ENCODE data around the gene PARS2. TPM values are rescaled to one million over a fixed set of nuclear protein-coding genes. Genes with fewer than 3 reads are reported as not detected.
"Not testable (repeated sequence)": the region's sequence is repeated elsewhere in the genome, so short reads cannot be mapped to it uniquely, and the experiment has no call there.

The PARS2 gene
- total RNA-seq, 1 experiment from 2014 or later, result 5.8 TPM

DNA sequence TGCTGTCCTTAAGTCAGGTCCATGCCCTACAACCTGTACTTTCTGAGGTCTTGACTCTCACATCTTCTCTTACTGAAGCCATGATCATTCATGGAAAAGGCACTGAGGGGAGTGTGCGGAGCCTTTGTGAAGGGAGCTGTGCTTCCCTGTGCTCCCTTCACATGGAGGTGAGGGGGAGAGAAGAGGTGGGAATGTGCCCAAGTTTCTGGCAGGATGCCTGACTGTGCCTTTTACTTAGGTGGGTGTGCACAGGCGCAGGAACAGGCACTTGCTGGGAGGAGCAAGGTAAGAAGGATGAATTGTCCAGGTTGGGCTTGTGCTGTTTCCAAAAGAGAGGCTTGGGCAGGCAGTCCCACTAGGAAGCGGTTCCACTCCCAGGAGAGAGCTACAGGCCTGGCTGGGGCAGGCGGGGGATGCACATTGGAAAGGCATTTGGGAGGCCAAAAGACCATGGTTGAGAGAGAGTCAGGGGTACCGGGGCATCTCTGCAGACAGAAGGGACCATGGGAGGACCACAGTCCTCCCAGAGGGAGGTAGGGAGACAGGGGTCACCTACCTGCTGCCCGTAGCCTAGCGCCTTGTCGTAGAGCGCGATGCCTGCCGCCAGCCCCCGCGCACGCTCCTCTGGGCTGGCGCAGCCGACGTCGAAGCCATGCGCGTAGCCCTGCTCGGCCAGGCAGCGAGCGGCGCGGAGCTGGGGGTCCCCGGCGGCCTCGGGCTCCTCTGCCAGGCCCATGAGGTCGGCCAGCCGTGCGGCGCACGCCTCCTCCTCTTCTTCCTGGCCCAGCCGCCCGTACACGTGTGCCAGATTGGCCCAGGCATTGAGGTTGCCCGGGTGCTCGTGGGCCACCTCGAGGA is 35.9 kb upstream of the PARS2 start:
- DNase-seq (ENCODE audit: low read depth), result no peak

DNA sequence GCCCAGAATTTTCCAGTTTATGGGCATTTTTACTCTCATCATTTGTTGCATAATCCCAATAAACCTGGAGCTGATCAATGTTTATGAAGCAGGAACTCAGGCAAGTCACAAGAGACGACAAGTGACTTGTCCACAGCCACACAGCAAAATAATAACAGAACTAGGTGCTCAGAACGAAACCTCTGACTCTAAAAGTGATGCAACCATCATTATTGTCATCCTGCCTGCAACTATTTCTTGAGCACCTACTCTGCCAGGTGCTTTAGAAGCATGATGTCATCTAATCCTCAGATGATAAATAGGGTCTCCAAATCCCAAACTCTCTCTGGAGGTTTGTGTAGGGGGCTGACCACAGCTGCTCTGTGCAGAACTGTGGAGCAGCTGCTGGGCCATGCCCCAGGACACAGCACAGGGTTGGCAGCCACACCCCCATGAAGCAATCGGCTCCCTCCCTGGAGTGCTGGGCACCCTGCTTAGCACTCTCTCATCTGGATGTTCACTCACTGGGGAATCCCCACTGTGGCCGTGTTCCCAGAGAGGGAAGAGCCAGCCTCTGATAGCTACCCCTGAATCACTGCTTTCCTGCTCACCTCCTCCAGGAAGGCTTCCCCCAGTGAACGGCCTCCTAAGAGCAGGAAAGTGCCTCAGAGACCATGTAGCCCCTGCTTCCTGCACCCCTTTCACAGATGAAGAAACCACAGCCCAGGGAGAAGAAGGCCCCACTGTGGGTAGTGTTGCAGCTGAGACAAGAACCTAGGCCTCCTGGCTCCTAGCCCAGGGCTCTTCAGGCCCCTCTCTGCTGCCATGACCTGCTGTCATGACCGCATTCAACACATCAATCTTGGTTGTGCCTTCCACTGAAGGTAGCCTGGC is 34.7 kb upstream of the PARS2 start:
- DNase-seq (ENCODE audit: low read depth), result peak; percentile 69

DNA sequence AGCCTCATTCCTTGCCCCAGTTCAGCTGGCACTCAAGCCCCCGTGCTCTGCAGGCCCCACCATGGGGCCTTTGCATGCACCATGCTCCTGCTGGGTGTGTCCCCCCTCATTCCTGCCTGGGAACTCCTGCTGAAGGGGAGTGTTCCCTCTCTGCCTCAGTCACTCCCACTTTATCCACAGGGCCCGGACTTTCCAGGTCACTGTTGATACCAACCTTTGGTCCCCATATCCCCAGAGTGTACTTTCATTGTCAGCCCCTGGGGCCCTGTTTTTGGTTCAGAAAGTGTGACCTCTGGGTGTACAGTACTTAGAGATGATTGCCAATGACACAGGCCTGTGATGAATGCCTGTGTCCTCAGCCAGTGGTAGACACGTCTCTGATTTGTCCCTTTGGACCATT is 33.9 kb upstream of the PARS2 start:
- DNase-seq (ENCODE audit: low read depth), result no peak

DNA sequence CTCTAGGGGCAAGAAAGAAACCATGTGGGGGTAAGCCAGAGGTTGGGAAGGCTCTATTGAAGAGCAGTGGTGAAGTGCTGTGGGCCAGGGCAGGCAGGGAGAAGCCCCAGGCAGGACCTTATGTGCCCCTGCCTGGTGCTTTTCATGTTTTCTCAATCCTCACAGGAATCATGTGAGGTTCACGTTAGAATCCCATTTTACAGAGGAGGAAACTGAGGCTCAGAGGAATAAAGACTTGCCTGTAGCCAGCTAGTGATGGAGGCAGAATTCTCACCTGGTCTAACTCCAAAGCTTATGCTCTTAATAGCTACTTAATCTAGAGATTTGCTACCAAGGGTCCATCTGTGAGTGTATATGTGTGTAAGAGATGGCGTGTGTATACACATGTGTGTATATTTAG is 32.6 kb upstream of the PARS2 start:
- no peak for DNase-seq (ENCODE audit: low read depth)

DNA sequence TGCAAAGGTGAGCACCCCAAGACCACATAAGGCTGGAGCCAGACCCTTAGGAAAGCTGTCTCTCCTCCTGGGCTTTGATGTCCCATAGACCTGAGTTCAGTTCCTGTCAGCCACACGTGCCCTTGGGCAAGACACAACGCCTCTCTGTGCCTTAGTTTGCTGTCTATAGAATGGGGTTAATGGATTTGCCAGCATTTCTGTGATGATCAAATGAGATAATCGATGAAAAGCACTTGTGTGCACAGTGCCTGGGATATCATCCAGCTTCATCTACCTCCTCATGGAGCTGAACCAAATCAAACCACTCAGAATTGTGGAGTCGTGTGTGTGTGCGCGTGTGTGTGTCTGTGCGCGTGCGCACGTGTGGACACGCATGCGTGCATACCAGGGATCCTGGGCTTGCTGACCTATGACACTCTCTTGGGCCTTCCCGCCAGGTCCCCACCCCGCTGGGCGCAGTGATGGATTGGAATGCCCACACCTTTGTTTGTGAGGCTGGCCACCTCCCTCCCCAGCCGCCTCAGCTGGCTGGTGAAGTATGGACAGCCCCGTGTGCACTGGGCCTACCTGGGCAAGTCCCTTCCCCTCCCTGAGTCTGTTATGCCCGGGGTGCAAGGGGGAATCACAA is 31.6 kb upstream of the PARS2 start:
- no peak for DNase-seq (ENCODE audit: low read depth)

DNA sequence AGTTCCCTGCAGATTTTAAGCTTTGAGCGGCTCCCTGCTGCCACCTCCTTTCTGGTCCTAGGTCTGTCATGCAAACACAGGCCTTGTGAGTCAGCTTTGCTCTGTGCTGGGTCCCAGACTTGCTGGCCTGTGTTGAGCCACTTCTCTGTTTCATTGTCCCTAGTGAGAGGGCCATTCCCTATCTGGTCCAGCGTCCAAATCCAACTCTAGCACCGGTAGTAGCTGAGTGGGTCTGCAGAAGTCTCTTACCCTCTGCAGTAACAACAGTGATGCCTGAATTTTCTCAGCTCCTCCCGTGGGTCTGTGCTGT is 31.0 kb upstream of the PARS2 start:
- DNase-seq (ENCODE audit: low read depth), result no peak

DNA sequence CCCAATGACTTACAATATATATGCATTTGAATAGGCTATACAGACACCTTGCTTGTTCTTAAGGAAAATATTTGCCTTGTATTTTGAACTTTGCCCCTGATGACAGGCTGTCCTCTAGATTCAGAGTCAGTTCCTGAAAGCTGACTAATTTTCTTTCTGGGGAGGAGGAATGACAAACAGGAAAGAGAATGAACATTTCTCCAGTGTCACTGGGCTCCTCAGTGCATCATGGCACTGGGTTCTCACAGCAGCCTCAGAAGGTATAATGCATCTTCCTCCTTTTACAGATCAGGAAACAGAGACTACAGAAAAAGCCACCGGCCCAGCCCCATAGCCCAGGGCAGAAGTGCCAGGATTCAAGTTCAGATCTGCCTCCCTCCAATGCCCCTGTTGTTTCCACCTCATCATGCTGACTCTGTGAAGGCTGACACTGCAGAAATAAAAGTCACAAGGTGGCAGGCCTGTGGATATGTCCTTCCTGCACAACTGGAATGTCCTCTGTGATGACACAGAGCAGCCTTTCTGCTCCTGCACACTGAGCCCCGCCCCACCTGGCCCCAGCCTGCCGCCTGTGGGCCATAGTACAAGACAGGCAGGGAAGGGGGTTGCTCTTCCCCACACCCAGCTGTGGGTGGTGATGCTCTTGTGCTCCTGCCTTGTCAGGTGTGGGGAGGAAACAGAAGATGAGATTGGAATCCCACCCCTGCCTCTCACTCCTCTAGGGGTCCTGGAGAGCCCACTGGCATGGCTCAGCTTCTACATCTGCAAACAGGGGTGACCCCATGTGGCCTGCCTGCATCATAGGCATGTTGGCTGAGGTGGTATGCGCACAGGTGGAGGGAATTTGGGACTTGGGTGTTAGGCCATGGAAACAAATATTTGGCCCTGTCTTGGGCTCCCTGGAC is 30.4 kb upstream of the PARS2 start:
- peak; percentile 26 for DNase-seq (ENCODE audit: low read depth)

DNA sequence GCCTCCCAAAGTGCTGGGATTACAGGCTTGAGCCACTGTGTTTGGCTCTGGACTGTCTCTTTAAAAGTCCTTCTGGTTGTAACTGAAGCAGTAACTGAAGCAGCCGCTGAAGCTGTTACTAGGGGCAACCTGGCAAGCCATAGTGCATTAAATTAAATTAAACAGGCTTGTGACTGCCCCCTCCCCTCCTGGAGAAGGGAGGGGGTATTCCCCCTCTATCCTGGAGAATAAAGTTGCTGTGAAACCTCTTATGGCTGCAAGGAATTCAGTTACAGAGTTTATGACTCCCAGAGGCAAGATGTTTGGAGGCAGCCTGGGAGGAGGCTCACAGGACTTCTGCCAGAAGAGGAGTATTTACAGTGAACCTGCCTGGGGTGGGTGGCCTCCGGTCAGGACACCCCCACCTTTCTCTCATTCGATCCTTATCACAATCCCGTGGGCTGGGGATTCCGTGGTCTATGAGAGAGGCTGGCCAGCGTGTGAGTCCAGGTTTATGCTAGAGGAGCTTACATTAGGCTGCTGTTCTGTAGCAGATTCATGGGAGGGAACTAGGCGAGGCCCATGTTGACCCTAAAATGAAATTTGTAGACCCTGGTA is 28.5 kb upstream of the PARS2 start:
- no peak for DNase-seq (ENCODE audit: low read depth)

DNA sequence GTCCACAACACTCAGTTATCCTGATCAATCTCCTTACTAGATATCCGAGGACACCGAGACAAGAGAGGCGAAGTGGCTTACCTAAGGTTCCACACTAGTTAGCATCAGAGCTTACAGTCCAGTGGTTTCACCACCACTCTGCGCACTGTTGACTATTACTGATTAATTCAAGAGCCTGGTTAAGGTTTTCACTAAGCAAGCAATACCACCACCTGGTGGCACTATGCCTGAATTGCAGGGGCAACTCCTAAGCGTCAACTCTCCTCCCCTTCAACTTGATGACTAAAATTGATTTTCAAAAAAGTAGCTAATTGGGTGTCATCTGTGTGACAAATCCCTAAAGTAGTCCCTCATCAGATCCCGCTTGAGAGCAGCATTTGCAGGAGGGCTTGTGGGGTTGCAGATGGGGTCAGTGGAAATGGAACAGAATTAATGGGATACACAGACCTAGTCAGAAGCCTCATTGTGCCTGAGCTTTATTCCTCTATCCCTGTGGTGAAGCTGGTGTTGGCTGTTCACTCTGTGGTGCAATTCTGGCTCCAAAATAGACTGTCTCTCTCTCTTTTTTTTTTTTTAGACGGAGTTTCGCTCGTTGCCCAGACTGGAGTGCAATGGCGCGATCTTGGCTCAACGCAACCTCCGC is 27.7 kb upstream of the PARS2 start:
- DNase-seq (ENCODE audit: low read depth), result peak; percentile 28

DNA sequence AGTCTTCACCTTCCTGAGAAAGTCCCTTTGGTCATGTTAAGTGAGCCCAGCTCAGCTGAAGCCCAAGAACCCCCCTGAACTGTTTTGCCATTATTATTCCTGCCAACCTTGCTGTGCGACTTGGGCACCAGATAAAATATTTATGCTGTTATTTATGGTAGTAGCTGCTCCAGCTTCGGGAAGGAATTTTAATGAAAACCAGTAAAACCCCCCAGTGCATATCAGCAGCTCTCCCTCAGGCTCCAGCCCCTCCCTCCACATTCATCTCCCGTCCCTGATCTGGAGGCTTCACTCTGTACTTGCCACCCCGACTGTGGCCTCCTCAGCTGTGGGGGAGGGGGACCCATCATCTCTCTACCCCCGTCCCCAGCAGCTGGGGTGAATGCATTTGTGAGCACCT is 24.1 kb upstream of the PARS2 start:
- no peak for DNase-seq (ENCODE audit: low read depth)

DNA sequence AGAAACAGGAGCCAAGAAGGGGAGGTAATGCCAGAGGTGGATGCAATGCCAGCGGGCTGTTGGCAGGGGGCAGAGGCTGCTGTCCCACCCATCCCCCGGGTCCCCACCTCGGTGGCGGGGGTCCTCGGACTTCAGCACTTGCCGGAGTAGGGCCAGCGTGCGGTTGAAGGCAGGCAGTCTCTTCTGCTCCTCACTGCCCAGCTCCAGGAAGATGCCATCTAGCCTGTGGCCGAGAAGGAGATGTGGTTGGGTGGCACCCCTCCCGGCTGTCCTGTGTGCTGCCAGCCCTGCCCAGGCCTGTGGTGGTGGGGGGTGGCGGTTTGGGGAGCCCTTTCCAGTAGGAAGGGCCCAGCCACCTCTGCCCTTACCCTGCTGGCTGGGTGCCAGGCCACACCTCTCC is 23.3 kb upstream of the PARS2 start:
- DNase-seq (ENCODE audit: low read depth), result no peak

DNA sequence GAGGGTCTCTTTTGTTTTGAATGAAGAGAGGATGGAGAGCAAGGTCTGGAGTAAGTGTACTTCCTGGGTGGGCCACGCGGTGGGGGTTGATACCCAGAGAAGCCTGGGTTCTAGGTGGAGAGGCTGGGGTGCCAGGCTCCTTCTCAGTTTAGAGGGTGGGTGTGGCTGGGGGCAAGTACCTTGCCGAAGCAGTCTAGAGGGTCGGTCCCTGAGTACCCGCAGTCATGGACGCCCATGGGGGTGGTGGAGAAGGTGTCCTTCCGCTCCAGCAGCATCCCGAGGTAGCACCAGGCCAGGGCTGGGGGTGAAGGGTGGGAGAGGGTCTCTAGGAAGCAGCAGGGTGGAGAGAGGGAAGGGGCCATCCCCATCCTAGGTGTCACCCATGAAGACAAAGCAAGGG is 22.5 kb upstream of the PARS2 start:
- DNase-seq (ENCODE audit: low read depth), result no peak

DNA sequence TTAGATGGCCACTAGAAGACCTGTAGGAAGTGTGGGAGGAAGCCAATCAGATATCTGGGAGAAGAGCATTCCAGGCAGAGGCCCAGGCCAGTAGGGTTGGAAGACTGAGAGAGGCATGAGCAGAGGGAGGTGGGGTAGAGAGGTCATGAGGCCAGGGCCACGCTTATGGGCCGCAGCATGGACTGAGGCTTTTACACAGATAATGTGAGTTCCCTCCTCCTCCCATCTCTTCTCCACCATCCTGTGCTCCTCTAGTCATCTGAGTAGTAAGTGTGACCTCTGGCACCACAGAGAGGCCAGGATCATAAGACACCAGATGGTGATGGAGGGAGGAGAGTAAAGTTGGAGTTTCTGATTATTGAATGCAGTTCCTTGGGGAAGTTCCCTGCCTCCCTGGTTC is 19.7 kb upstream of the PARS2 start:
- DNase-seq (ENCODE audit: low read depth), result no peak

DNA sequence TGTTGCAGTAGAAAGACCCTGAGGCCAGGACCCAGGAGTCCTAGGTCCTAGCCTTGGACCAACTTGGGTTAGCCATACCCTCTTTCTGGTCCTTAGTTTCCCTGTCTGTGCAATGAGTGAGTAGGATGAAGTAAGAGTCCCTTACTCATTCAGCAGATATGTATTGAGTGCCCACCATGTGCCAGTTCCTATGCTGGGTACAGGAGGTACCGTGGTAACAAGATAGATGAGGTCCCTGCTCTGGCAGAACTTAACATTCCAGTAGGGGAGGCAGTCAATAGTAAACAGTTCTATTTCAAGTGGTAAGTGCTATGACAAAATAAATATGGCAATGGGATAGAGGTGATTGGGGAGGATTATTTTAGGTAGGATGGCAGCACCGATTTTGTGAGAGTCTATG is 18.3 kb upstream of the PARS2 start:
- DNase-seq (ENCODE audit: low read depth), result no peak

DNA sequence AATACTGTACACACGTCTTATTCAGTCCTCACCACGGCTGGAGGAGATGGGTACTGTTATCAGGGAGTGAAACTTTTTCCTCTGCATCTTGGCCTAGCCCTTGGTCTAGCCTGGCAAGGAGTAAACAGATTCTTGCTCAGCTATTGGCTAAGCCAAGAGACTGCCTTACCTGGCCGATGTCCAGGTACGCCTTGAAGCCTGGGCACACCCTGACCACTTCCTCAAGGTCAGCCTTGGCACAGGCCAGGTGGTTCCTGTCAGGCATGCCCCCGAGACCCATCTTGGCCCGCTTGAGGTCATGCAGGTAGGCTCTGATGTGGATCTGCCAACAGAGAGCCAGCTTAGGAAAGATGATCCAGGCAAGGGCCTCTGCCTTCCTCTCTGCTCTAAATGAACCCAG is 17.8 kb upstream of the PARS2 start:
- DNase-seq (ENCODE audit: low read depth), result no peak

DNA sequence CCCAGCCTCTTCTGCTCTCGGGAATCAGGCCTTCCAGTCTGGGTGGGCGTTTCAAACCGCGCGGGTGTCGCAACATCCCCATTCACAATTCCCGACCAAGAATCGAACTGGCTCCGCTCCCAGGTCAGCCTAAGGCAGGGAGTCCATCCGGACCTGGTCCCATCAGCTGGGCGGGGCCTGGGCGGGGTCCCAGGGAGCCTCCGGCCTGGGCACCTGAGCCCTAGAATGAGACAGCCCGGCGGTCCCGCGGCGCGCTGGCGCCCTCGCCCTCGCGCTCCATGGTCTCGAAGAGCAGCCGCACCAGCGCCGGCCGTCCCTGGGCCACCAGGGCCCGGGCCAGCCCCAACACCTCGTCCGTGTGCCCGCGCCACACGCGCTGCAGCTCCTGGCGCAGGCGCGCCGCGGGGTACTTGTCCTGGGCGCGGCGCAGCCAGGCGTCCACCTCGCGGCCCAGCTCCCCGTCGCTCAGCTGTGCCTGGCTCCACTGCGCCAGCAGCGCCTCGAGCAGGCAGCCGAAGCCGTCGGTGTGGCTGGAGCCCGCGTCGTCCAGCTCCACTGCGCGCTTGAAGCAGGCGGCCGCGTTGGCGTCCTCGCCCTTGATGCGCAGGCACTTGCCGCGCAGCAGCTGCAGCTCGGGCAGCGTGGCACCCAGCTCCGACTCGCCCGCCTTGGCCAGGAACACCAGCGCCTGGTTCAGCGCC is 16.9 kb upstream of the PARS2 start:
- DNase-seq (ENCODE audit: low read depth), result peak; percentile 27

DNA sequence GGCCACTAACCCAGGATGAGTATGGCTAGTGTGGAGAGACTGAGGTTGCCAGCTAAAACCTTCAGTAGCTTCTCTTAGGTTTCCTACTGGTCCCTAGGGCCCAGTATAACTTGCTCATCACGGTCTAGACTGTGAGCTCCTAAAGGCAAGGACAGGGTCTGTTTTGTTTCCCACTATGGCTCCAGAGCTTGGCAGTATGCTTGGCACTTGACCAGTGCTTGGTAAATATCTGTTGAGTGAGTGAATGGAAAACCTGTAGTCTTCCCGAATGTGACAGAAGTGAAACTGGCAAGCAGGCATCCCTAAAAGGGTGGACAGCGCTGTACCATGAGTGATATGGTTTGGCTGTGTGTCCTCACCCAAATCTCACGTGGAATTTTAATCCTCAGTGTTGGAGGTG is 13.1 kb upstream of the PARS2 start:
- no peak for DNase-seq (ENCODE audit: low read depth)

DNA sequence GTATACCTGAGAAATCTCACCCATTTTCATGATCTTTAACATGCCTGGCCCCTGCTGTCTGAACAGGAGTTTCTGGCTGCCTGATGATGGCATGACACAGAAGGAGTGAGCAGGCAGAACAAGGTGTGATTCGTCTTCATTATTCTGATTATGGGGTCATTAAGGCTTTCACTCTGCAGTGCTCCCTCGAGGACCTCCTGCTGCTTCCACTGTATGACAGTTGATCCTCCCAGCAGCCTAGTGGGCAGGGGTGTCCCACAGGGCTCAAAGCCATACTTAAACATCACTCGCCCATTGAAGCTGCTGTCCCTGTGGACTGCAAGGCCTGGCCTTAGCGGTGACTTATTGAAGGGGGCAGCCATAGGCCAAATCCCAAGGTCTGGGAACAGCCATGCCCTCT is 12.7 kb upstream of the PARS2 start:
- no peak for DNase-seq (ENCODE audit: low read depth)

DNA sequence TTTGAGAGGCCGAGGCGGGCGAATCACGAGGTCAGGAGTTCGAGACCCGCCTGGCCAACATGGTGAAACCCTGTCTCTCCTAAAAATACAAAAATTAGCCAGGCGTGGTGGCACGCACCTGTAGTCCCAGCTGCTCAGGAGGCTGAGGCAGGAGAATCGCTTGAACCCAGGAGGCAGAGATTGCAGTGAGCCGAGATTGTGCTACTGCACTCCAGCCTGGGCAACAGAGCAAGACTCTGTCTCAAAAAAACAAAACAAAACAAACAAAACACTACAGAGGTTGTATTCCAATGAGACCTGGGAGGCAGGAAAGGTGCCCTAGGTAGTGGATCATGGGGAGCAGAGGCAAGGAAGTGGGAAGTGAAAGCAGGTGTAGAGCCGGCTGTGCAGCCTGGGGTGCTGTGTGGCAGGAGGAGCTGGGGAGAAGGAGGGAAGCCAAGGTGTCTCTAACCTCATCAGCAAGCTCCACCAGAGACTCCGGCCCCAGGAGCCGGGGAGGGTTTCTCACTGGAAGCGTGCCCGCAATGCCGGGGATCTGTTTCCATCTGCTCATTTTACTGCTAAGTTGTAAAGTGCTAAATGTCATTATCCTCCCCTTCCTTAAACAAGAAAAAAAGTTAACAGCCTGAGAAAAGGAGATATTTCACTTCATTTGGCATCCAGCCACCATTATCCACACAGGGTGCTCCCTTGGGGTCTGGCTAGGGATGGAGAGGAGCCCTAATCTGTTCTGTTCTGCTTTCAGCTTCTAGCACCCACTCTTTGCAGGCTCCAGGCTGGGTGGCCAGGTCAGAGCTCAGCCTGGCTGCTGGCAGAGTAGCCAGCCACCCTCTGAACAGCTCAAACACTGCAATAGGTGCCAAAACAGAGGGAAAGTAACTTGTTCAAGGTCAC is 11.8 kb upstream of the PARS2 start:
- not testable (repeated sequence) for DNase-seq (ENCODE audit: low read depth)
